Calu3 (cell line): ENCODE data around the gene CARD14. TPM values are rescaled to one million over a fixed set of nuclear protein-coding genes. Genes with fewer than 3 reads are reported as not detected.

Experiments
- BruUV-seq: library from RNA; stranded (reverse); fragments of 400-500 nt; replicated peaks from 2 replicates; lab custom pipeline; 2021; lab: Mats Ljungman, UMichigan
- CTCF ChIA-PET: fragments of 300-600 bp; sonication (Branson Sonifier 250); formaldehyde crosslinking; loops from one replicate; lab custom pipeline; 2022; ENCODE audit warnings: antibody characterized with exemption; lab: Charles Lee
- DNase-seq: peaks from one replicate; pipeline ENCODE4 v3.0.0; 2022
- H3K27ac Mint-ChIP-seq: one replicate; pipeline ENCODE4 v1.8.0; 2022; ENCODE audit warnings: mixed read lengths; ENCODE audit not compliant: unreplicated experiment
- H3K27me3 Mint-ChIP-seq: one replicate; pipeline ENCODE4 v1.8.0; 2022; ENCODE audit warnings: mixed read lengths; ENCODE audit not compliant: unreplicated experiment
- H3K36me3 Mint-ChIP-seq: one replicate; pipeline ENCODE4 v1.8.0; 2022; ENCODE audit warnings: mild to moderate bottlenecking, moderate library complexity, mixed read lengths; ENCODE audit not compliant: insufficient read depth, unreplicated experiment
- H3K4me1 Mint-ChIP-seq: one replicate; pipeline ENCODE4 v1.8.0; 2022; ENCODE audit warnings: mild to moderate bottlenecking, low read depth, mixed read lengths; ENCODE audit not compliant: unreplicated experiment
- H3K4me3 Mint-ChIP-seq: one replicate; pipeline ENCODE4 v1.8.0; 2022; ENCODE audit warnings: mild to moderate bottlenecking, low read depth, moderate library complexity, mixed read lengths; ENCODE audit not compliant: unreplicated experiment
- H3K9me3 Mint-ChIP-seq: one replicate; pipeline ENCODE4 v1.8.0; 2022; ENCODE audit warnings: low read depth, mixed read lengths; ENCODE audit not compliant: unreplicated experiment
- intact Hi-C: fragments of 100-400 bp; cut with micrococcal nuclease; formaldehyde crosslinking; loops from one replicate; pipeline ENCODE4 v1.10.0; 2022; ENCODE audit not compliant: unreplicated experiment
- total RNA-seq: library from RNA; stranded (reverse); gene quantifications from 2 replicates; pipeline ENCODE4 v1.2.3, GENCODE V29; 2022
- TF ChIP-seq, protein P1 (sequence below): fragments of 200-600 bp; IDR thresholded peaks from one replicate; pipeline ENCODE4 v1.8.0; 2022; ENCODE audit warnings: antibody characterized with exemption; ENCODE audit not compliant: unreplicated experiment

The CARD14 gene
- total RNA-seq, 1 experiment from 2014 or later: 7.4 TPM

- Mint-ChIP-seq H3K36me3 (no peaks in the 10 kb centered on the region), H3K27me3 (no peaks in the 10 kb centered on the region), H3K4me3 (no peak overlapping the region), H3K27ac (no peak overlapping the region), H3K9me3 (no peaks in the 10 kb centered on the region), H3K4me1 (no peaks in the 10 kb centered on the region)
- no peak for DNase-seq
- TF ChIP-seq, protein P1, sequence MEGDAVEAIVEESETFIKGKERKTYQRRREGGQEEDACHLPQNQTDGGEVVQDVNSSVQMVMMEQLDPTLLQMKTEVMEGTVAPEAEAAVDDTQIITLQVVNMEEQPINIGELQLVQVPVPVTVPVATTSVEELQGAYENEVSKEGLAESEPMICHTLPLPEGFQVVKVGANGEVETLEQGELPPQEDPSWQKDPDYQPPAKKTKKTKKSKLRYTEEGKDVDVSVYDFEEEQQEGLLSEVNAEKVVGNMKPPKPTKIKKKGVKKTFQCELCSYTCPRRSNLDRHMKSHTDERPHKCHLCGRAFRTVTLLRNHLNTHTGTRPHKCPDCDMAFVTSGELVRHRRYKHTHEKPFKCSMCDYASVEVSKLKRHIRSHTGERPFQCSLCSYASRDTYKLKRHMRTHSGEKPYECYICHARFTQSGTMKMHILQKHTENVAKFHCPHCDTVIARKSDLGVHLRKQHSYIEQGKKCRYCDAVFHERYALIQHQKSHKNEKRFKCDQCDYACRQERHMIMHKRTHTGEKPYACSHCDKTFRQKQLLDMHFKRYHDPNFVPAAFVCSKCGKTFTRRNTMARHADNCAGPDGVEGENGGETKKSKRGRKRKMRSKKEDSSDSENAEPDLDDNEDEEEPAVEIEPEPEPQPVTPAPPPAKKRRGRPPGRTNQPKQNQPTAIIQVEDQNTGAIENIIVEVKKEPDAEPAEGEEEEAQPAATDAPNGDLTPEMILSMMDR: no peak
- CTCF ChIA-PET: no interaction called here
- intact Hi-C loops: no loop called here
- no TSS peak for BruUV-seq
Observed at GRCh38 chr17:80248001-80248893, 78.4 kb downstream of the CARD14 start.

DNA sequence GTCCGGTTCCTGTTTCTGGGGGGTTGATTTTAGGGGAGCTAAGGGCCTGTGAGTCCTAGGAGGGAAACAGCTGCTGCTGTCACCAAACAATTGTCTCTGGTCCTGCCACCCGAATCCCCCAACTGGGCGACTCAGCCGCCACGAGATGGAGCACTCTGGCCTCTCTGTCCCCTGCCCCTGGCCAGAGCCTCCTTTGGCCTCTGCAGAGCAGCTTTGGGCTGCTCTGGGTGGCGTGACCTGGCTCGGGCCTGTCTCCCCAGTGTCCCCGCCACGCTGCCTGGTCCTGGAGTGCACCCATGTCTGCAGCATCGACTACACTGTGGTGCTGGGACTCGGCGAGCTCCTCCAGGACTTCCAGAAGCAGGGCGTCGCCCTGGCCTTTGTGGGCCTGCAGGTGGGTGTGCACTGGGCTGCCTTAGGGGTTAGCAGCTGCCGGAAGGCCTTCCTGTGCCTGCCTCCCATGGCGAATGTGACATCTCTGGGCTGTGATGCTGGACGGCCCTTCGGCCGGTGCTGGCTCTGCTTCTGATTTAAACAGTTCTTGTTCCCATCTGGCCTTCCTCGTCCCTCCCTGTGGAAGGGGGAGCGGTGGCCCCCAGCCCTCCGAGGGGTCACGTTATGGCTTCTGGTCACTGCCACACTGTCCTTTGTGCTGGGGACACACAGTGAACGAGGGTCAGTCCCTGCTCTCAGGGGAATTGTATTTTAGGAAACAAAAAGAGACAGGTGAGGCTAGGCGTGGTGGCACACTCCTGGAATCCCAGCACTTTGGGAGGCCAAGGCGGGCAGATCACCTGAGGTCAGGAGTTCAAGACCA lies 79.3 kb downstream of the CARD14 start:
- H3K36me3 Mint-ChIP-seq: no peaks in the 10 kb centered on the region

DNA sequence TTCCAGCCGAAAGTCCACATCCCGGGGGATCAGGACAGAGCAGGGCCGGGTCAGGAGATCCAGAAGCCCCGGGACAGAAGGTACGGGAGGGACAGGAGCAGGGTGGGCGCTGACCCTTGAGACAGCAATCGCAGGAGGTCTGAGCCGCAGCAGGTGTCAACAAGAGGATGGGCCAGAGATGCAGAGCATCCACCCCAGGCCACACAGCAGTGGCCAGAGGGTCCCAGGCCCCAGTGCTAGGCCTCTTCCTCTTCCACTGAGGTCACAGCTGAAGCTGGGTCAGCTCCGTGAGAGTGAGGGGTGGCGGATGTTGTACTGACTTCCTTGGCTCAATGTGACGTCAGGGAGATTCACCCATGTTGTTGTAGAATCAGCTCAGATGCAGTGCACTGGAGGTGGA lies 82.1 kb downstream of the CARD14 start:
- intact Hi-C loops: loop anchor here (2.0 to 5.0 kb wide), 4 partner anchors 35 to 245 kb away; partner anchors contain the start of gene EIF4A3
- TF ChIP-seq, protein P1: no peak

More for the DNA sequence above, 79.3 kb downstream of the CARD14 start:
- intact Hi-C loops: no loop called here
- Mint-ChIP-seq H3K4me1 (peaks cover 3% of the 10 kb centered on the region), H3K9me3 (no peaks in the 10 kb centered on the region), H3K27me3 (no peaks in the 10 kb centered on the region), H3K4me3 (no peak overlapping the region), H3K27ac (no peak overlapping the region)
- CTCF ChIA-PET: no interaction called here
- no TSS peak for BruUV-seq
- TF ChIP-seq, protein P1: no peak
- no peak for DNase-seq

DNA sequence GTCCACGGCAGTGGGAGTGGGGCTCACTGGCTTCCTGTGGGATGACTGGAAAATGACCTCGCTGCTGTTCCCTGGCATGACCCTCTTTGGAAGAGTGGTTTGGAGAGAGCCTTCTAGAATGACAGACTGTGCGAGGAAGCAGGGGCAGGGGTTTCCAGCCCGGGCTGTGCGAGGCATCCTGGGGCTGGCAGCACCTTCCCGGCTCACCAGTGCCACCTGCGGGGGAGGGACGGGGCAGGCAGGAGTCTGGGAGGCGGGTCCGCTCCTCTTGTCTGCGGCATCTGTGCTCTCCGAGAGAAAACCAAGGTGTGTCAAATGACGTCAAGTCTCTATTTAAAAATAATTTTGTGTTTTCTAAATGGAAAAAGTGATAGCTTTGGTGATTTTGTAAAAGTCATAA lies 83.0 kb downstream of the CARD14 start:
- no TSS peak for BruUV-seq
- DNase-seq: peak; percentile 93
- CTCF ChIA-PET: interaction anchor here (1.6 kb wide), 1 partner anchor 151 kb away, joined by 5 read pairs; the partner anchor contains the start of gene GAA
- H3K4me3 Mint-ChIP-seq: no peak overlapping the region
- TF ChIP-seq, protein P1: peak; percentile 85
- no peak overlapping the region for H3K27ac Mint-ChIP-seq
- peaks cover 19% of the 10 kb centered on the region for H3K4me1 Mint-ChIP-seq
- H3K9me3 Mint-ChIP-seq: no peaks in the 10 kb centered on the region
- intact Hi-C loops: loop anchor here (2.0 to 5.0 kb wide), 4 partner anchors 36 to 246 kb away; partner anchors contain the start of gene EIF4A3
- no peaks in the 10 kb centered on the region for H3K36me3 Mint-ChIP-seq
- H3K27me3 Mint-ChIP-seq: no peaks in the 10 kb centered on the region

More for the DNA sequence above, 82.1 kb downstream of the CARD14 start:
- DNase-seq: no peak
- CTCF ChIA-PET: interaction anchor here (0.6 kb wide), 1 partner anchor 1705 kb away, joined by 3 read pairs; no protein-coding TSS in a partner anchor
- H3K36me3 Mint-ChIP-seq: no peaks in the 10 kb centered on the region
- H3K9me3 Mint-ChIP-seq: no peaks in the 10 kb centered on the region
- BruUV-seq: no TSS peak
- peaks cover 16% of the 10 kb centered on the region for H3K4me1 Mint-ChIP-seq
- H3K4me3 Mint-ChIP-seq: no peak overlapping the region
- no peaks in the 10 kb centered on the region for H3K27me3 Mint-ChIP-seq
- no peak overlapping the region for H3K27ac Mint-ChIP-seq
